ENCODE data around the gene BDKRB2.

DNA sequence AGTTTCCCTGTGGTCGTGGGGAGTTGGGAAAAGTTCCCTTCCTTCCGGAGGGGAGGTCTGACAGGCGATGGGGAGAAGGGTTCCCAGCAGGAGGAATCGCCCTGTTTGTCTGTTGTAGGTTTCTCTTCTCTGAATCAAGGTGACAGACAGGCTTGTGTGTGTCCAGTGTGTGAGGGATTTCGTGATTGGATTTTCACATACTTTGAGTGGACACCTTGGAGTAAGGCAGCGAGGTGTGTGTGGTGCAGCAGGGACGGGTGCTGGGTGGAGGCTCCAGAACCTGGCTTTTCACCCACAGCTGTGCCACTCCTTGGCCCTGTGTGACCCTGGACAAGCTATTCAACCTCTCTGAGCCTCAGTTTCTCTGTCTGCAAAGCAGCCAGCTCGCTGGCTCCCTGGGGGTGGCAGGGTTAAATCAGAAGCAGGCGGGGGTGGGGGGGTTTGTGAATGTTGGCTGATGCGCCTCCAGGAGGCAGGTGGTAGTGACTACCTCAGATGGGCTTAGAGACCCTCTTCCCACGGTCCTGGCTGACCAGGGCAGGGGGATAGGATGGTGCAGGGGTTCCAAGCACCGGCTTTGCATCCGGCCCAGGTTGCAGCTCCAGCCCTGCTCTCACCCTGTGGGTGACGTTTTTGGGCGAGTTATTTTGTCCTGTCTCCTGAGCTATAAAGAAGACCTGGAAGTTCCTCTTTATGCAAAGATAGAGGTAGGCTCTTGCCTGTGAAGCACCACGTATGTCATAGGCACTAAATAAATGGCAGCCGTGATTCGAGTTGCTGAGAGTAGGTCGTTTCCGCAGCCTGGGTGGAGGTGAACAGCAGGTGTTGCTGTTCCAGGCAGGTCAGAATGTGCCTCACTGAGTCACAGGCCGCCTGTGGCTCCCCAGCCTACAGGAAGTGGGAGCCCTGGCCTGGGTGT, 679 bp downstream of the BDKRB2 start:
- TF ChIP-seq, protein P1, sequence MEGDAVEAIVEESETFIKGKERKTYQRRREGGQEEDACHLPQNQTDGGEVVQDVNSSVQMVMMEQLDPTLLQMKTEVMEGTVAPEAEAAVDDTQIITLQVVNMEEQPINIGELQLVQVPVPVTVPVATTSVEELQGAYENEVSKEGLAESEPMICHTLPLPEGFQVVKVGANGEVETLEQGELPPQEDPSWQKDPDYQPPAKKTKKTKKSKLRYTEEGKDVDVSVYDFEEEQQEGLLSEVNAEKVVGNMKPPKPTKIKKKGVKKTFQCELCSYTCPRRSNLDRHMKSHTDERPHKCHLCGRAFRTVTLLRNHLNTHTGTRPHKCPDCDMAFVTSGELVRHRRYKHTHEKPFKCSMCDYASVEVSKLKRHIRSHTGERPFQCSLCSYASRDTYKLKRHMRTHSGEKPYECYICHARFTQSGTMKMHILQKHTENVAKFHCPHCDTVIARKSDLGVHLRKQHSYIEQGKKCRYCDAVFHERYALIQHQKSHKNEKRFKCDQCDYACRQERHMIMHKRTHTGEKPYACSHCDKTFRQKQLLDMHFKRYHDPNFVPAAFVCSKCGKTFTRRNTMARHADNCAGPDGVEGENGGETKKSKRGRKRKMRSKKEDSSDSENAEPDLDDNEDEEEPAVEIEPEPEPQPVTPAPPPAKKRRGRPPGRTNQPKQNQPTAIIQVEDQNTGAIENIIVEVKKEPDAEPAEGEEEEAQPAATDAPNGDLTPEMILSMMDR (IDR thresholded peaks at IDR 0.05; ENCODE audit: insufficient read depth, low read length): no peak
- TF ChIP-seq GABPA (IDR thresholded peaks at IDR 0.05; ENCODE audit: low read depth): no peak
- TF ChIP-seq, protein P2, sequence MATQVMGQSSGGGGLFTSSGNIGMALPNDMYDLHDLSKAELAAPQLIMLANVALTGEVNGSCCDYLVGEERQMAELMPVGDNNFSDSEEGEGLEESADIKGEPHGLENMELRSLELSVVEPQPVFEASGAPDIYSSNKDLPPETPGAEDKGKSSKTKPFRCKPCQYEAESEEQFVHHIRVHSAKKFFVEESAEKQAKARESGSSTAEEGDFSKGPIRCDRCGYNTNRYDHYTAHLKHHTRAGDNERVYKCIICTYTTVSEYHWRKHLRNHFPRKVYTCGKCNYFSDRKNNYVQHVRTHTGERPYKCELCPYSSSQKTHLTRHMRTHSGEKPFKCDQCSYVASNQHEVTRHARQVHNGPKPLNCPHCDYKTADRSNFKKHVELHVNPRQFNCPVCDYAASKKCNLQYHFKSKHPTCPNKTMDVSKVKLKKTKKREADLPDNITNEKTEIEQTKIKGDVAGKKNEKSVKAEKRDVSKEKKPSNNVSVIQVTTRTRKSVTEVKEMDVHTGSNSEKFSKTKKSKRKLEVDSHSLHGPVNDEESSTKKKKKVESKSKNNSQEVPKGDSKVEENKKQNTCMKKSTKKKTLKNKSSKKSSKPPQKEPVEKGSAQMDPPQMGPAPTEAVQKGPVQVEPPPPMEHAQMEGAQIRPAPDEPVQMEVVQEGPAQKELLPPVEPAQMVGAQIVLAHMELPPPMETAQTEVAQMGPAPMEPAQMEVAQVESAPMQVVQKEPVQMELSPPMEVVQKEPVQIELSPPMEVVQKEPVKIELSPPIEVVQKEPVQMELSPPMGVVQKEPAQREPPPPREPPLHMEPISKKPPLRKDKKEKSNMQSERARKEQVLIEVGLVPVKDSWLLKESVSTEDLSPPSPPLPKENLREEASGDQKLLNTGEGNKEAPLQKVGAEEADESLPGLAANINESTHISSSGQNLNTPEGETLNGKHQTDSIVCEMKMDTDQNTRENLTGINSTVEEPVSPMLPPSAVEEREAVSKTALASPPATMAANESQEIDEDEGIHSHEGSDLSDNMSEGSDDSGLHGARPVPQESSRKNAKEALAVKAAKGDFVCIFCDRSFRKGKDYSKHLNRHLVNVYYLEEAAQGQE (IDR thresholded peaks at IDR 0.05; ENCODE audit: insufficient replicate concordance, low read depth): no peak
- no peak for TF ChIP-seq POLR2AphosphoS5 (IDR thresholded peaks at IDR 0.05; ENCODE audit: low read depth)
